WTC11 (cell line): ENCODE data around the gene USP51. TPM values are rescaled to one million over a fixed set of nuclear protein-coding genes. Genes with fewer than 3 reads are reported as not detected.

Experiments
- ATAC-seq: fragments of 200-7000 bp; cut with Tn5 transposase; 2 replicates; pipeline ENCODE4 v1.10.0; 2021; ENCODE audit warnings: mild to moderate bottlenecking, moderate library complexity
- CTCF ChIA-PET: fragments of 300-600 bp; sonication (Branson Sonifier 250); formaldehyde crosslinking; loops from one replicate; lab custom pipeline; 2021; ENCODE audit warnings: antibody characterized with exemption; lab: Charles Lee
- POLR2A ChIA-PET: fragments of 350-600 bp; sonication (Branson Sonifier 250); formaldehyde crosslinking; loops from one replicate; lab custom pipeline; 2021; ENCODE audit warnings: antibody characterized with exemption; lab: Charles Lee
- DNase-seq: peaks from one replicate; pipeline ENCODE4 v3.0.0; 2021; ENCODE audit warnings: low spot score
- H3K27ac Mint-ChIP-seq: 2 replicates; pipeline ENCODE4 v1.8.0; 2021; ENCODE audit warnings: mixed read lengths
- H3K27me3 Mint-ChIP-seq: 2 replicates; pipeline ENCODE4 v1.8.0; 2021; ENCODE audit warnings: low read depth, mild to moderate bottlenecking, moderate library complexity, mixed read lengths
- H3K36me3 Mint-ChIP-seq: 2 replicates; pipeline ENCODE4 v1.8.0; 2021; ENCODE audit warnings: mixed read lengths
- H3K4me1 Mint-ChIP-seq: 2 replicates; pipeline ENCODE4 v1.8.0; 2022; ENCODE audit warnings: mixed read lengths
- H3K4me3 Mint-ChIP-seq: 2 replicates; pipeline ENCODE4 v1.8.0; 2021; ENCODE audit warnings: mild to moderate bottlenecking, moderate library complexity, mixed read lengths
- H3K9me3 Mint-ChIP-seq: 2 replicates; pipeline ENCODE4 v1.8.0; 2021; ENCODE audit warnings: mixed read lengths
- ATF1 ChIP-seq: sonication (generic); formaldehyde crosslinking; IDR thresholded peaks from 2 replicates; pipeline ENCODE4 v1.8.1; 2023; ENCODE audit warnings: mild to moderate bottlenecking, moderate library complexity, missing genetic modification reagents
- GTF2I ChIP-seq: fragments of 250-450 bp; sonication (Bioruptor Pico); conservative IDR thresholded peaks from 2 replicates; pipeline ENCODE4 v1.4.0; 2021; ENCODE audit warnings: mild to moderate bottlenecking
- KAT7 ChIP-seq: sonication (generic); formaldehyde crosslinking; IDR thresholded peaks from 2 replicates; pipeline ENCODE4 v1.8.1; 2023; ENCODE audit warnings: missing genetic modification reagents, mild to moderate bottlenecking, borderline replicate concordance
- TEAD1 ChIP-seq: sonication (generic); formaldehyde crosslinking; IDR thresholded peaks from 2 replicates; pipeline ENCODE4 v1.8.0; 2022; ENCODE audit warnings: mild to moderate bottlenecking, missing genetic modification reagents
- ZNF232 ChIP-seq: sonication (generic); formaldehyde crosslinking; IDR thresholded peaks from 2 replicates; pipeline ENCODE4 v1.8.0; 2022; ENCODE audit warnings: mild to moderate bottlenecking, missing genetic modification reagents
- ZNF317 ChIP-seq: sonication (generic); formaldehyde crosslinking; IDR thresholded peaks from 2 replicates; pipeline ENCODE4 v1.8.1; 2023; ENCODE audit warnings: low read depth, mild to moderate bottlenecking, moderate library complexity, missing genetic modification reagents, borderline replicate concordance
- ZNF396 ChIP-seq: fragments of 250-450 bp; sonication (Bioruptor Pico); IDR thresholded peaks from 2 replicates; pipeline ENCODE4 v1.8.0; 2021; ENCODE audit warnings: mild to moderate bottlenecking, moderate library complexity, borderline replicate concordance
- ZNF423 ChIP-seq: fragments of 250-450 bp; sonication (Bioruptor Pico); IDR thresholded peaks from 2 replicates; pipeline ENCODE4 v2.1.2; 2022; ENCODE audit warnings: mild to moderate bottlenecking, moderate library complexity
- total RNA-seq: library from RNA; stranded (reverse); gene quantifications from 3 replicates; pipeline ENCODE4 v1.2.3, GENCODE V29; 2021
- TF ChIP-seq, protein P1 (sequence below): sonication (generic); formaldehyde crosslinking; IDR thresholded peaks from 2 replicates; pipeline ENCODE4 v1.8.0; 2022; ENCODE audit warnings: mild to moderate bottlenecking, missing genetic modification reagents
- TF ChIP-seq, protein P2 (sequence below): sonication (generic); formaldehyde crosslinking; IDR thresholded peaks from 2 replicates; pipeline ENCODE4 v1.8.1; 2022; ENCODE audit warnings: missing genetic modification reagents, borderline replicate concordance
- TF ChIP-seq, protein P3 (sequence below): sonication (generic); formaldehyde crosslinking; IDR thresholded peaks from 2 replicates; pipeline ENCODE4 v1.8.1; 2023; ENCODE audit warnings: mild to moderate bottlenecking, missing genetic modification reagents, borderline replicate concordance
- TF ChIP-seq, protein P4 (sequence below): sonication (generic); formaldehyde crosslinking; IDR thresholded peaks from 2 replicates; pipeline ENCODE4 v1.8.1; 2023; ENCODE audit warnings: mild to moderate bottlenecking, moderate library complexity, missing genetic modification reagents
- TF ChIP-seq, protein P5 (sequence below): sonication (generic); formaldehyde crosslinking; IDR thresholded peaks from 2 replicates; pipeline ENCODE4 v1.8.1; 2022; ENCODE audit warnings: mild to moderate bottlenecking, moderate library complexity, missing genetic modification reagents
- TF ChIP-seq, protein P6 (sequence below): sonication (generic); formaldehyde crosslinking; IDR thresholded peaks from 2 replicates; pipeline ENCODE4 v1.8.1; 2023; ENCODE audit warnings: mild to moderate bottlenecking, missing genetic modification reagents

USP51 gene
- total RNA-seq, 1 experiment from 2014 or later, result 6.5 TPM

DNA sequence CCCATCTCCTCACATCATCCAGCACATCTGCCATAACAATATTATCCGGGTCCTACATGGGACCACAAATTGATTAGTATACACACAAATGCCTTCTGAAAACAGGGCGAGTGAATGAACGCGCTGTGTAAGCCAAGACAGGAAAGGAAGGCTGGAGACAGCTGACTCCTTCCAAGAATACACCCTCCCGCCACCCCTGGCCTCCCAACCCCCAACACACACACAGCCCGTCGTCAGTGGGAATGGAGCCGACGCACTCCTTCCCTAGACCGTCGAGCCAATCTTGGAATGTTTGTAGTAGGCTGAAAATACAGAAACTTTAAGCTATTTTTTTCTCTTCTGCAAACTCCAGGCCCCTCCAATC is 38.0 kb downstream of the USP51 start:
- peak overlapping the region; percentile 92 for H3K4me3 Mint-ChIP-seq
- H3K27ac Mint-ChIP-seq, result no peak overlapping the region
- TF ChIP-seq, protein P1, sequence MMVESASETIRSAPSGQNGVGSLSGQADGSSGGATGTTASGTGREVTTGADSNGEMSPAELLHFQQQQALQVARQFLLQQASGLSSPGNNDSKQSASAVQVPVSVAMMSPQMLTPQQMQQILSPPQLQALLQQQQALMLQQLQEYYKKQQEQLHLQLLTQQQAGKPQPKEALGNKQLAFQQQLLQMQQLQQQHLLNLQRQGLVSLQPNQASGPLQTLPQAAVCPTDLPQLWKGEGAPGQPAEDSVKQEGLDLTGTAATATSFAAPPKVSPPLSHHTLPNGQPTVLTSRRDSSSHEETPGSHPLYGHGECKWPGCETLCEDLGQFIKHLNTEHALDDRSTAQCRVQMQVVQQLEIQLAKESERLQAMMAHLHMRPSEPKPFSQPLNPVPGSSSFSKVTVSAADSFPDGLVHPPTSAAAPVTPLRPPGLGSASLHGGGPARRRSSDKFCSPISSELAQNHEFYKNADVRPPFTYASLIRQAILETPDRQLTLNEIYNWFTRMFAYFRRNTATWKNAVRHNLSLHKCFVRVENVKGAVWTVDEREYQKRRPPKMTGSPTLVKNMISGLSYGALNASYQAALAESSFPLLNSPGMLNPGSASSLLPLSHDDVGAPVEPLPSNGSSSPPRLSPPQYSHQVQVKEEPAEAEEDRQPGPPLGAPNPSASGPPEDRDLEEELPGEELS (CRISPR knock-in tag), result no peak
- no peak for TF ChIP-seq KAT7 (CRISPR knock-in tag)
- TF ChIP-seq TEAD1 (CRISPR knock-in tag), result no peak
- TF ChIP-seq, protein P2, sequence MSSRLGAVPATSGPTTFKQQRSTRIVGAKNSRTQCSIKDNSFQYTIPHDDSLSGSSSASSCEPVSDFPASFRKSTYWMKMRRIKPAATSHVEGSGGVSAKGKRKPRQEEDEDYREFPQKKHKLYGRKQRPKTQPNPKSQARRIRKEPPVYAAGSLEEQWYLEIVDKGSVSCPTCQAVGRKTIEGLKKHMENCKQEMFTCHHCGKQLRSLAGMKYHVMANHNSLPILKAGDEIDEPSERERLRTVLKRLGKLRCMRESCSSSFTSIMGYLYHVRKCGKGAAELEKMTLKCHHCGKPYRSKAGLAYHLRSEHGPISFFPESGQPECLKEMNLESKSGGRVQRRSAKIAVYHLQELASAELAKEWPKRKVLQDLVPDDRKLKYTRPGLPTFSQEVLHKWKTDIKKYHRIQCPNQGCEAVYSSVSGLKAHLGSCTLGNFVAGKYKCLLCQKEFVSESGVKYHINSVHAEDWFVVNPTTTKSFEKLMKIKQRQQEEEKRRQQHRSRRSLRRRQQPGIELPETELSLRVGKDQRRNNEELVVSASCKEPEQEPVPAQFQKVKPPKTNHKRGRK (CRISPR knock-in tag), result no peak
- no peak for TF ChIP-seq ZNF232 (CRISPR knock-in tag)
- TF ChIP-seq, protein P3, sequence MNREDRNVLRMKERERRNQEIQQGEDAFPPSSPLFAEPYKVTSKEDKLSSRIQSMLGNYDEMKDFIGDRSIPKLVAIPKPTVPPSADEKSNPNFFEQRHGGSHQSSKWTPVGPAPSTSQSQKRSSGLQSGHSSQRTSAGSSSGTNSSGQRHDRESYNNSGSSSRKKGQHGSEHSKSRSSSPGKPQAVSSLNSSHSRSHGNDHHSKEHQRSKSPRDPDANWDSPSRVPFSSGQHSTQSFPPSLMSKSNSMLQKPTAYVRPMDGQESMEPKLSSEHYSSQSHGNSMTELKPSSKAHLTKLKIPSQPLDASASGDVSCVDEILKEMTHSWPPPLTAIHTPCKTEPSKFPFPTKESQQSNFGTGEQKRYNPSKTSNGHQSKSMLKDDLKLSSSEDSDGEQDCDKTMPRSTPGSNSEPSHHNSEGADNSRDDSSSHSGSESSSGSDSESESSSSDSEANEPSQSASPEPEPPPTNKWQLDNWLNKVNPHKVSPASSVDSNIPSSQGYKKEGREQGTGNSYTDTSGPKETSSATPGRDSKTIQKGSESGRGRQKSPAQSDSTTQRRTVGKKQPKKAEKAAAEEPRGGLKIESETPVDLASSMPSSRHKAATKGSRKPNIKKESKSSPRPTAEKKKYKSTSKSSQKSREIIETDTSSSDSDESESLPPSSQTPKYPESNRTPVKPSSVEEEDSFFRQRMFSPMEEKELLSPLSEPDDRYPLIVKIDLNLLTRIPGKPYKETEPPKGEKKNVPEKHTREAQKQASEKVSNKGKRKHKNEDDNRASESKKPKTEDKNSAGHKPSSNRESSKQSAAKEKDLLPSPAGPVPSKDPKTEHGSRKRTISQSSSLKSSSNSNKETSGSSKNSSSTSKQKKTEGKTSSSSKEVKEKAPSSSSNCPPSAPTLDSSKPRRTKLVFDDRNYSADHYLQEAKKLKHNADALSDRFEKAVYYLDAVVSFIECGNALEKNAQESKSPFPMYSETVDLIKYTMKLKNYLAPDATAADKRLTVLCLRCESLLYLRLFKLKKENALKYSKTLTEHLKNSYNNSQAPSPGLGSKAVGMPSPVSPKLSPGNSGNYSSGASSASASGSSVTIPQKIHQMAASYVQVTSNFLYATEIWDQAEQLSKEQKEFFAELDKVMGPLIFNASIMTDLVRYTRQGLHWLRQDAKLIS (CRISPR knock-in tag), result no peak
- H3K36me3 Mint-ChIP-seq, result no peaks in the 10 kb centered on the region
- DNase-seq (no peak), ATAC-seq (peak; percentile 5; the same call in 1 of the 2 replicates)
- CTCF ChIA-PET, result interaction anchor here (1.4 to 1.5 kb wide), 2 partner anchors 37 to 456 kb away, joined by 3 to 6 read pairs; no protein-coding TSS in a partner anchor
- peaks cover 7% of the 10 kb centered on the region; the same call in 1 of the 2 replicates for H3K27me3 Mint-ChIP-seq
- H3K4me1 Mint-ChIP-seq, result peaks cover 3% of the 10 kb centered on the region; the same call in 1 of the 2 replicates
- POLR2A ChIA-PET, result interaction anchor here (0.6 kb wide), 1 partner anchor 1550 kb away, joined by 7 read pairs; no protein-coding TSS in a partner anchor
- no peaks in the 10 kb centered on the region for H3K9me3 Mint-ChIP-seq

DNA sequence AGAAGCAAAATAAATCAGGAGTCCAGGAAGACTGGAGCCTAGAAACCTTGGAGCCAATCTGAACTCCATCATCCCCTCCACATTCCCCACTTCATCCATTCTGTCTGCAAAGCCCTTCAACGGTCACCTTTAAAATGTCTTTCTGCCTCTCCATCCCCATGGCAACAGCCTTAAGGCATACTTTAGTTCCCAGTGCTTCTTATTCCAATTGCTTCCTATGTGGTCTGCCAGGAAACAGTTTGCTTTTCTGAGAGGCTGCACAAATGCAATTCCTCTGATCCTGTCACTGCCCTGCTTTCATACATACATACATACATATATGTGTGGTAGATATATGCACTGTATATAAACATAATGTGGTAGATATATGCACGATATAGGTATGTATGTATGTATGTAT is 38.5 kb downstream of the USP51 start:
- Mint-ChIP-seq H3K27ac (no peak overlapping the region), H3K36me3 (no peaks in the 10 kb centered on the region), H3K4me1 (peaks cover 3% of the 10 kb centered on the region; the same call in 1 of the 2 replicates), H3K4me3 (no peak overlapping the region), H3K27me3 (peaks cover 11% of the 10 kb centered on the region), H3K9me3 (peaks cover under 1% of the 10 kb centered on the region; the same call in 1 of the 2 replicates)
- no peak for TF ChIP-seq ATF1
- TF ChIP-seq ZNF317 (CRISPR knock-in tag), result no peak
- TF ChIP-seq, protein P4, sequence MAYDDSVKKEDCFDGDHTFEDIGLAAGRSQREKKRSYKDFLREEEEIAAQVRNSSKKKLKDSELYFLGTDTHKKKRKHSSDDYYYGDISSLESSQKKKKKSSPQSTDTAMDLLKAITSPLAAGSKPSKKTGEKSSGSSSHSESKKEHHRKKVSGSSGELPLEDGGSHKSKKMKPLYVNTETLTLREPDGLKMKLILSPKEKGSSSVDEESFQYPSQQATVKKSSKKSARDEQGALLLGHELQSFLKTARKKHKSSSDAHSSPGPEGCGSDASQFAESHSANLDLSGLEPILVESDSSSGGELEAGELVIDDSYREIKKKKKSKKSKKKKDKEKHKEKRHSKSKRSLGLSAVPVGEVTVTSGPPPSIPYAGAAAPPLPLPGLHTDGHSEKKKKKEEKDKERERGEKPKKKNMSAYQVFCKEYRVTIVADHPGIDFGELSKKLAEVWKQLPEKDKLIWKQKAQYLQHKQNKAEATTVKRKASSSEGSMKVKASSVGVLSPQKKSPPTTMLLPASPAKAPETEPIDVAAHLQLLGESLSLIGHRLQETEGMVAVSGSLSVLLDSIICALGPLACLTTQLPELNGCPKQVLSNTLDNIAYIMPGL, result no peak
- TF ChIP-seq, protein P5, sequence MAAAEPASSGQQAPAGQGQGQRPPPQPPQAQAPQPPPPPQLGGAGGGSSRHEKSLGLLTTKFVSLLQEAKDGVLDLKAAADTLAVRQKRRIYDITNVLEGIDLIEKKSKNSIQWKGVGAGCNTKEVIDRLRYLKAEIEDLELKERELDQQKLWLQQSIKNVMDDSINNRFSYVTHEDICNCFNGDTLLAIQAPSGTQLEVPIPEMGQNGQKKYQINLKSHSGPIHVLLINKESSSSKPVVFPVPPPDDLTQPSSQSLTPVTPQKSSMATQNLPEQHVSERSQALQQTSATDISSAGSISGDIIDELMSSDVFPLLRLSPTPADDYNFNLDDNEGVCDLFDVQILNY (CRISPR knock-in tag), result no peak
- TF ChIP-seq, protein P6, sequence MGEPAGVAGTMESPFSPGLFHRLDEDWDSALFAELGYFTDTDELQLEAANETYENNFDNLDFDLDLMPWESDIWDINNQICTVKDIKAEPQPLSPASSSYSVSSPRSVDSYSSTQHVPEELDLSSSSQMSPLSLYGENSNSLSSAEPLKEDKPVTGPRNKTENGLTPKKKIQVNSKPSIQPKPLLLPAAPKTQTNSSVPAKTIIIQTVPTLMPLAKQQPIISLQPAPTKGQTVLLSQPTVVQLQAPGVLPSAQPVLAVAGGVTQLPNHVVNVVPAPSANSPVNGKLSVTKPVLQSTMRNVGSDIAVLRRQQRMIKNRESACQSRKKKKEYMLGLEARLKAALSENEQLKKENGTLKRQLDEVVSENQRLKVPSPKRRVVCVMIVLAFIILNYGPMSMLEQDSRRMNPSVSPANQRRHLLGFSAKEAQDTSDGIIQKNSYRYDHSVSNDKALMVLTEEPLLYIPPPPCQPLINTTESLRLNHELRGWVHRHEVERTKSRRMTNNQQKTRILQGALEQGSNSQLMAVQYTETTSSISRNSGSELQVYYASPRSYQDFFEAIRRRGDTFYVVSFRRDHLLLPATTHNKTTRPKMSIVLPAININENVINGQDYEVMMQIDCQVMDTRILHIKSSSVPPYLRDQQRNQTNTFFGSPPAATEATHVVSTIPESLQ (CRISPR knock-in tag), result no peak
- no peak for TF ChIP-seq GTF2I (CRISPR knock-in tag)
- TF ChIP-seq ZNF423 (CRISPR knock-in tag), result no peak
- no peak for TF ChIP-seq ZNF396 (CRISPR knock-in tag)
- DNase-seq (no peak), ATAC-seq (no peak)
- ChIA-PET POLR2A (no interaction called here), CTCF (interaction anchor here (1.4 kb wide), 1 partner anchor 457 kb away, joined by 3 read pairs; no protein-coding TSS in a partner anchor)
